ENCODE results near the gene SNAPC2.
A peak's percentile ranks its signal among the peaks of the same experiment; 100 is the strongest.

Gene SNAPC2

GRCh38 chr19:7902796-7903243, 17.3 kb upstream of the SNAPC2 start:
- no peak for TF ChIP-seq CTCF (IDR thresholded peaks at IDR 0.05; ENCODE audit: low read depth, low read length)
- DNase-seq (ENCODE audit: extremely low read depth, low read depth) = no peak

- TF ChIP-seq CTCF (IDR thresholded peaks at IDR 0.05; ENCODE audit: low read depth, low read length) = peak; percentile 52
- DNase-seq (ENCODE audit: extremely low read depth, low read depth) = peak; percentile 98
Observed at GRCh38 chr19:7903244-7904073, 16.7 kb upstream of the SNAPC2 start, which contains the start of gene MAP2K7. TSS of gene MAP2K7 (plus strand) at chr19:7903877. CDS start at chr19:7903945, 68 bp downstream.

- TF ChIP-seq CTCF (IDR thresholded peaks at IDR 0.05; ENCODE audit: low read depth, low read length) = no peak
- DNase-seq (ENCODE audit: extremely low read depth, low read depth) = no peak
Observed at GRCh38 chr19:7904074-7905020, 15.8 kb upstream of the SNAPC2 start.

DNA sequence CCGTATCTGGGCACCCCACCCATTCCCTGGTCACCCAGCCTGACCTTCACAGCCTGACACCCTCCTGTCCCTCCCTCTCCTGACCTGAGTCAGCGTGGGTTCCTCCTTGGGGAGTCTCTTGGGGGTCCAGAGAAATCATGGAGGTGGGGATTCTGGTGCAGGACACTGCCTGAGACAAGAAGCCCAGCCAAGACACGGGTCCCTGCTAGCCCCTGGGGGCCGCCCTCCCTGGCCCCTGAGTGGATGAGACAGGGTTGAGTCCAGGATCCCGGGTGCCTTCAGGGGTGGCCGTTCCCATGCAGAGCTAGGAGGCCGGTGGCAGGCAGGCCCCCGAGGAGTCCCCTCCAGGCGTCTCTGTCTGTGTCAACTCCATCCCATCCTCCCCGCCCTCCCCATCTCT, 14.9 kb upstream of the SNAPC2 start:
- TF ChIP-seq CTCF (IDR thresholded peaks at IDR 0.05; ENCODE audit: low read depth, low read length) = no peak
- no peak for DNase-seq (ENCODE audit: extremely low read depth, low read depth)

- no peak for TF ChIP-seq CTCF (IDR thresholded peaks at IDR 0.05; ENCODE audit: low read depth, low read length)
- no peak for DNase-seq (ENCODE audit: extremely low read depth, low read depth)
Observed at GRCh38 chr19:7905859-7906258, 14.3 kb upstream of the SNAPC2 start.

DNA sequence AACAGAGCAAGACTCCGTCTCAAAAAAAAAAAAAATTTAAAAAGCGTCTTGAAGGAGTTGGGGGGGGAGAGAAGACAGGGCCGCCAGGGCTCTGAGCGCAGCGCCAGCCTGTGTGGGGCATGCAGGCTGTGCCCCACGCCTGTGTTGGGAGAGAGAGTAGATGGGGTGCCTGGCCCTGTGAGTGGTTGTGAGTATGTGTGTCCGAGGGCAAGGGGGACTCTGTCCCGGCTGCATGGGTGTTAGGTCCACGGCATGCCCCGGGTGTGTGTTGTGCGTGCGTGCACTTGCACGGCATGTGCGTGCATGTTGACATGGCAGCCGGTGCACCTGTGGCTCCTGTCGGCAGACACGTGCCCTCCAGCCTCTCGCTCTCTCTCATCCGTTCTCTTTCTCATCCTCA, 13.0 kb upstream of the SNAPC2 start:
- no peak for TF ChIP-seq CTCF (IDR thresholded peaks at IDR 0.05; ENCODE audit: low read depth, low read length)
- no peak for DNase-seq (ENCODE audit: extremely low read depth, low read depth)

Measured in AG09319 (cell line).